Measurements from ENCODE around the gene HEXA.
A peak's percentile ranks its signal among the peaks of the same experiment; 100 is the strongest.

The HEXA gene

DNA sequence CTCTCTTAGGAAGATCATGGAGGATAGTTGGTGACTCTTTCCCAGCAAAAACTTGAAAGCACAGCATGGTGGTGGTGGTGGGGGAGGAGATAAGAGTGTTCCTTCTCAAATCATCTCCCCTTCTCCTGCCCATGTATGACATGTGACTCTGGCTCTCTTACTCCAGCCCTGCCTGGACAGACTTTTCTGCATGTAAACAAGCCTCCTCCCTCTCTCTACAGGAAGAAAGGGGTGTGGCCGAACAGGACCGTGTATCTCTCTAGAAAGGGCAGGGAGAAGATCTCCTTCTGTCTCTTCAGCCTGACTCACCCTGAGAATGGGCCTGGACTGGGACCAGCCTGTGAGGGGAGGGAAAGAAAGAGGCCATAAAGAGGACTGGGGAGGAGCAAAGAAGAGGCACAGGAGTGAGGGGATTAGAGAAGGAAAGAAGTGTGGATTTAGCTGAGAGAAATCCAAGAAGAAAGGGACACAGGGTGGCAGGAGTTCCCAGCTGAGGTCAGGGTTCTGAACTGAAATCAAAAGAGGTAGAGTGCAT lies 57.3 kb downstream of the HEXA start:
- DNase-seq = no peak

DNA sequence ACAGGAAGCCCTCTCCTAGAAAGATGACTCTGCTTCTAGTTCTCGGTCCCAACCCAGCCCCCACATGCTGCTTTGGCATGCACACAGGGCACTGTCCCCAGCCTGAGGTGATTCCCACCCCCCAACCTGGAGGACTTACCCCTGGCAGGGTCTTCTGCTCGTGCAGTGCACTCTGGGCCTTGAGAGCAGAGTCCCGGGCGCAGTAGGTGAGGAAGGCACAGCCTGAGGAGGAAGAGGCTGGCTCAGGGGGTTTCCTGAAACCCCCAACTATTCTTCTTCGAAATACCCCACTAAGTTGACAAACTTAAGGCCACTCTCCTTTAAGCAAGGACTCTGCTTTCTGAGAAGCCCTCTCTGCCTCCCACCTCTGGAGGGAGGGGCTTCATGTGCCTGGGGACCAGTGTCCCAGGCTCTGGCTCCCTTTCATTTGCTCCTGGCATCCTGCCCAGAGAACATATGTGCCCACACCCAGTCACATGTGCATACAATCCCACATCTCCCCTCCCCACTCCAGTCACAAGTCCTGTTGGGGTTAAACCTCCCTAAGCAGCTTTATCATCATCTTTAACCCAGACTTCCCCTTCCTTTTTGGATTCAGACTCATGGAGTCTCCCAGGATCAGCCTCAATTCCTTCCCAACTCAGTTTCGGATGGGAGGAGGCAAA lies 60.0 kb downstream of the HEXA start:
- DNase-seq = no peak

DNA sequence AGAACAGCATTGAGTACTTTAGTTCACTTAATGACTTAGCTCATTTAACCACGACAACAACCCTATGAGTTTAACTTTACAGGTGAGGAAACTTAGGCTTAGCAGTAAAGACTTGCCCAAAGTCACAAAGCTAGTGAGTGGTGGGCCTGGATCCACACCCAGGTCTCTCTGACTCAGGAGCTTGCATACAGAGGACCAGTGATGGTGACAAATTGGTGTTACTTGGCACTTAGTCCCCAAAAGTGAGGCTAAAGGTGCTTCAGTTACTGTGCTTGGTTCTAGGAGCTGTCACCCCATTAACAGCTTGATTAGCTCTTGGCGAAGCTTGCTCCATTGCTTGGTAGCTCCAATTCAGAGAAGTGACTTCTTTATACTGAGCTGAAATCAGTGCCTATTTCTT lies 61.9 kb downstream of the HEXA start:
- DNase-seq = no peak

DNA sequence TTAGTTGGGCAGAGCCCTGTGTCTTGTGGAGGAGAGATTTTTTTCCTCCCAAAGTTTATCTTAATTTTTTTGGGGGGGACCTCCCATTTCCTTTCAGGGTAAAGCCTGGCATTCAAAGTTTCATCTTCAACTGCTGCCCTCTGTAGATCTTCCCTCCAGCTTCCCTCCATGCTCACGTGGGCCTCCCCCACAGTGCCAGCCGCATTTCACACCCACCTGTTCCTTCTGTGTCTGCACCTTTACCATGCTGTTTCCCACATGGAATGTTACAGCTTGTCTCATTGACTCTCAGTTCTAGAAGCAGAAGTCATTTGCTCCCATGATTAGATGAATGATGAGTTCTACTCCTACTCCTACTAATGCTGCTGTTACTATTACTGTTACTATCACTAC lies 62.4 kb downstream of the HEXA start:
- DNase-seq = no peak

DNA sequence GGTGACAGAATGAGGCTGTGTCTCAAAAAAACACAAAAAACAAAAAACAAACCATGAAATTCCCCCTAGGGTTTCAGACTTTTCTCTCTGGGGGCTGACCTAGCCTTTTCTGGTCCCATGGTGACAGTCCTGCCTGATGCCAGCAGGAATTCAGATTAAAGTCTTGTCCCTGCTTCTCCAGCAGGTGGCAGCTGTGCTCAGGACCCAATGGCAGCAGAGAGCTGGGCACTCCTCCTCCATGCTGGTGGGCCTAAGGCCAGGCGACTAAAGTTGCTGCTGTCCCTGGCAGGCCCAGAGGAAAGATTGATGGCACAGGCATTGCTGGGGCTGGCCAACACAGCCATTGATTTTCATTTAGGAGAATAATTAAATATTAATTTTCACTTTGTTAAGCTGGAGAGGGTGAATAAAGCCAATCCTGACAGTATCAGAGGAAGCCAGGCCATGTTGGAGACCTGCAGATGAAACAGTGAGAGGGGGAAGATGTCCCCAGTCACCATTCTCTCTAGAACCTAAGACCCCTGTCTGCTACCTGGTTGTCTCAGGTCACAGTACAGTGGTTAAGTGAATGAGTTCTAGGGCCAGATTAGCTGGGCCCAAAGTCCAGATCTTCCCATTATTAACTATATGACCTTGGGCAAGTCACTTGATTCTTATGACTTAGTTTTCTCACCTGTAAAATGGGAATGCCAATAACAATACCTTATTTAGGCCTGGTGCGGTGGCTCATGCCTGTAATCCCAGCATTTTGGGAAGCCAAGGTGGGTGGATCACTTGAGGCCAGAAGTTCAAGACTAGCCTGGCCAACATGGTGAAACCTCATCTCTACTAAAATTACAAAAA lies 63.0 kb downstream of the HEXA start:
- DNase-seq = peak; percentile 88

GRCh38 chr15:72307026-72307425 lies 68.8 kb downstream of the HEXA start:
- no peak for DNase-seq

DNA sequence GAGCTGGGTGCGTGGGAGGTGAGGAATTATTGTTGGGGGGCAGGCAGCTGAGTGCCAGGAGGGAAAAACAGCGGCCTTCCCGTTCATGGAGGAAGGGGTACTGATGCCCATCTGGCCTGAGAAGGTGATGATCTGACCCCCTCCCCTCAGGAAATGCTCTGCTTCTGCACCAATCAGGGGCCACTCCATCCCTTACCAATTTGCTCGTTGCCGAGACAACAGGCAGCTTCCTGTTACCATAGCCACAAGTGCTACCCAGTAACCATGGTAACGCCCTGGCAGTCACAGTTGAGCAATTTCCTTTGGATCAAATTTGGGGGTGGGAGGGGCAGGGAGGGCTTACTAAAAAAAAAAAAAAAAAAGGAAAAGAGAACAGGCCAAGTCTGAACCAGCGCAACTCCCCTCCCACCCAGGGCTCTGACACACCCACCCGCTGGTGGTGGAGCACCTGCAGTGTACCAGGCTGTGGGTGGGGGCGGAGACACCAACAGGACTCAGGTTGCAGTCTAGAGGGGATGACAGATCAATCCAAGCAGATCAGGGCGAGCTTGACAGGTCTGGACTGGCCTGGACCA lies 69.5 kb downstream of the HEXA start:
- no peak for DNase-seq

GRCh38 chr15:72304596-72304995 lies 71.2 kb downstream of the HEXA start:
- no peak for DNase-seq

DNA sequence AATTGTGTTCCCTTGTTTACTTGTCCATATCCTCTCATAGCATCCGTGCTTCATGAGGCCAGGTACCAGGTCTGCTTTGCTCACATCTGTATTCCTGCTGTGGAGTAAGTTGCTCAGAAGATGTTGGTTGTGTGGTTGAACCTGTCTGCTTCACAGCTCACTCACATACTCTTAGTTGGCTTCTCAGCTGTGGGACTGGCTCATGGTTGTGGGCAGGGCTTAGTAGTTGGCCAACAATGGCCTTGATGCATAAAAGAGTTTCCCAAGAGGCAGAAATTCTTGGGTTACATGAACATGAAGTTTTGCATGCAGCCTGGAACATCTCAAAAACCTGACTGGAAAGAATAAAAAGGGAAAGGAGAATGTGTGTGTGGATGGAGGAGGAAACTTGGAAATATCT lies 72.9 kb downstream of the HEXA start:
- DNase-seq = peak; percentile 30

All from islet precursor cell (in vitro differentiated cells).